OCI-M1 (cell line): ENCODE data around the gene GARNL3.

ENCODE experiments used
- DNase-seq: peaks from one replicate; lab custom pipeline; 2025; lab: John Stamatoyannopoulos, UW

GARNL3 gene

DNA sequence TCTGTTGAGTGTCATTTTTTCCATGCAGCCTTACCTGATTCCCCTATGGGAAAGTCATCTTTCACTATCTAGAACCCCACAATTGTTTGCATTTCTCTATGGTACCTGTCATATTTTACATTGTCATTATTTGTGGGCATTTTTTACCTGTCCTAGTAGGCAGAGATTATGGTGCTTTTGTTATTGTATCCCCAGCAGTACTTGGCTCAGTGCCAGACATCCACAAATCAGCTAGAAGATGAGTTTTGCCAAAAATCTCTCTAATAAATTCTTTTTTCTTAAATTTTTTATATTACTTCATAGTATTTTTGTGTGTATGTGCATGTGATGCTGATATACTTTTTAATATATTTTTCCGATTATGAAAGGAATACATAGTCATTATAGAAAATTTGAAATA lies 13.2 kb downstream of the GARNL3 start:
- no peak for DNase-seq

DNA sequence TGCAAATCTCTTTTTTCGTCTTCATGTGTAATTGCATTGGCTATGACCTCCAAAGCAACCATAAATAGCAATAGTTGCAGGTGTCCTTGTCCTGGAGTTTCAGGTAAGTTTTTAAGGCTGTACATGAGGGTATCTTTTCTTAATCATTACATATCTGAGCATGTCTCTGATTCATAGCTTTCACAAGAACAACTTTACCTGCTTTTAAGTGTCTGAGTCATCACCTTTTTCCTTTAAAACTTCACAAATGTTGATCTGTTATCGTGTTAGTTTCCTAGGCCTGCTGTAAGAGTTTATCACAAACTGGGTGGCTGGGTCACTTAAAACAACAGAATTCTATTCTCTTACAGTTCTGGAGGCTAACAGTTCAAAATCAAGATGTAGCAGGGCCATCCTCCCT lies 13.8 kb downstream of the GARNL3 start:
- DNase-seq = no peak

DNA sequence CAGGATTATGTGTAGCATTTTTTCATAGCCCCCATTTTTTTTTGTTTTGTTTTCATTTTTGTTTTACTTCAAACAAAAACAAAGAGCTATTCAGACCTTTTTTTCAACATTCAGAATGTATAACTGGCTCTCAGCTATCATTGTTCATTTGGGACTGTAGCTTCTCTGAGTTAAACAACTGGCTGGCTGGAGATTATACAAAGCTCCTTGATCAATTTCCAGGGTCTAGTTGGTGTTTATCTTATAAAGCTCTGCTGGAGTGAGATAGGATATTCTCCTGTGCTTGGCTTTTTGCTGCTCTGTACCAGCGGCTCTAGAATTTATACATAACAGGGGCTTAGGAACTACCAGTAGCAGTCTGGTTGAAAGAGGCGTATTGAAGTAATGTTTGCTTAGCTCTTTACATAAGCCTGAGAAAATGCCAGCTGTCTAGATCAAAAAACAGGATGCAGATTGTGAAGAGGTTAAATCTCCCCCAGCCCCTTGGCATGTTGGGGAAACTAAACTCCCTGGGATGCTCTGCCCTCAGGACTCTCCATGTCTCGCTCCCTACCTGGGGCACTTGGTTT lies 15.2 kb downstream of the GARNL3 start:
- DNase-seq = no peak

DNA sequence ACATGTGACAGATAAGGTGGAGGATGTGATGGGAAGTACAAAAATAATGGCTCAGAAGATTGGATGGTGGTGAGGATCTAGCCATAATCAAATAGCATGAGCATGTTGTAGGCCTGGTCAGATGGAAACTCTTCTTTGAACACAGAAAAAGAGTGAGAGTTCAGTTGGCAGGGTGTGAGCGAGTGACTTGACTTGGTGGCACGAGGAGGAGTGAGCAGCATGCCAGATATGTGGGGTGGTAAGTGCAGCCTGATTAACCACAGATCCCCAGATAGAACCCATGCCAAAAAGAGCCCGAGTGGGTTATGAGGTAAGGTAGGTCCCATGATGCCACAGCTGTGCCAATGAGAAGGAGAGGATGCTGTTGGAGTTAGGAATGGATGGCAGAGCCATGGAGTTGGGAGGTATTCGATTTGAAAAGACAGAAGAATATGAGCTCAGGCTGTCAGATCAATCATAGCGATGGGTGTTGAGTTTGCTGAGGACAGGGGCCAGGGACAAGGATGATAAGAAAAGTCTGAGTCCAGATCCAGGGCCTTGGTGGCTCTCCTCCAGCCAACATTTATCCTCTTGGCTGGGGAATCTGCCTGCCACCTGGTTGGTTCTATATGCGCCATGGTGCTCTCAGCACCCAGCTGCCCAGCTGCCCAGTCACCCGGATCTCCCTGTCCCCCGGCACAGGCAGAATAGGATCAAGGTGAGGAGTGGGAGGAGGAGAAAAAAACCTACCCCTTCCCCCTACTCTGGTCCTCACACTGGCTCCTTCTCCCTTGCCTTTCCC lies 16.5 kb downstream of the GARNL3 start:
- DNase-seq = no peak

DNA sequence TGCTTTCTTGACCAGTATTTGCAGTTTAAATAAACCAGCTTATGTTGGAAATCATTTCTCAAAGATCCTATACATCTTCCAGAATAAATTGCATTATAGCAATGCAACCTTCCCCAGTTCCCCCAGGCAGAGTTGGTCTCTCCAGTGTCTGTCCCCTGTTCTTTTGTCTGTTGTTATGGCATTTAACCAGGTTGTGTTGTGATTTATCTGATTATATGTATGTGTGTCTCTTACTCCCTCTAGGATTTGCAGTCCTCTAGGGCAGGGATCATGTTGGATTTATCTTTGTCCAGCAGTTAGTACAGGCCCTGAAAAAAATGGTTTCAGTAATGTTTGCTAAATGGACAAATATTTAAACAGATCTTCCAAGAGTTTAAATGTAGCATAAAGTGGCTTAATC lies 17.3 kb downstream of the GARNL3 start:
- DNase-seq = no peak

DNA sequence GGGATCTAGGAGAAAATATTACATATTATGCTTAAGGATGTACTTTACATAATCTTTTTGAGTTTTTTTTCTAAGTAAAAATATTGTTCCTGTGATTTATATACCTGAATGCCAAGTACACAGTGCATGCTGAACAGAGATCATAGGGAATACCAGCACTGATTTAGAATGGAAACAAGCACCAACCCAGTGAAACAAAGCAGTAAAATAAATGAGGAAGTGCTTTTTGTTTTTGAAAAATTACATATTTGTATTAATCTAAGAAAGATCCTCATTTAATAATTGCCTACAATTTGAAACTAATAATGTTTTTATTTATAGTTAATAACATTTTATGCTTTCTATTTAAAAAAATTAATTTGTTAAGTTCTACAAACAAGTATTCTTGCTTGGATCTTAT lies 18.0 kb downstream of the GARNL3 start:
- DNase-seq = no peak

DNA sequence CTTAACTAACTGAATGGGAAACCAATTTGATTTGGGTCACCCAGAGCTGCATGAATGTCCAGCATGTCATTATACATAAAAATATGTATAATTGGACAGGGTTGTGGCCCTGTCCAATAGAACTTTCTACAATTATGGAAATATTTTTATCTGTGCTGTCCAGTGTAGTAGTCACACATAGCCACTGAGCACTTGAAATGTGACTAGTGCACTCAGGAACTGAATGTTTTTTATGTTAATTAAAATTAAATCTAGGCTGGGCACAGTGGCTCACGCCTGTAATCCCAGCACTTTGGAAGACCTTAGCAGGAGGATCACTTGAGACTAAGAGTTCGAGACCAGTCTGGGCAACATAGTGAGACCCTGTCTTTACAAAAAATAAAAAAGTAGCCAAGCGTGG lies 18.6 kb downstream of the GARNL3 start:
- no peak for DNase-seq

DNA sequence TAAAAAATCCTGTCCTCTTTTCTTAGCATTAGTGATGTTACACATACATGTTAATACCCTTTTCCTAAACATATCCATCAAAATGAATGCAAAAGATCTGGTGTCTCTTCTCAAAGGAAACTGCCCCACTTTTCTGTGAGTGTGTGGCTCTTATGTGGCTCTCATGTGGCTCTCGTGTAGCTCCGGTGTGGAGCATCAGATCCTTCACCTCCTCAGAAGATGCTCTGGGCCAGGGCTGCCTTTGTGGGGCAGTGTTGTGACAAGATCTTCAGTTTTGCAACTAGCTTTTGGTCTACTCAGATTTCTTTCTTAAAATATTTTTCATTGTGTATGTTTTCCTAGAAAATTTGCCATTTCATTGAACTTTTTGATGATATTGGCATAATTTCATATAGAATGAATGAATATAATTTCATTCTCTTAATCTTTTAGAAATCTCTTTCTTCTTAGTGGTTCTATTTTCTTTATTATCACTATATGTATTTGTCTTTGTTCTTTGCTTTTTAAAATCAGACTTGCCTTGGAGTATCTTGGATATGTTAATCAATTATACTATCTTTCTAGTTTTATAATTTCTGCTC lies 19.4 kb downstream of the GARNL3 start:
- peak; percentile 5 for DNase-seq

DNA sequence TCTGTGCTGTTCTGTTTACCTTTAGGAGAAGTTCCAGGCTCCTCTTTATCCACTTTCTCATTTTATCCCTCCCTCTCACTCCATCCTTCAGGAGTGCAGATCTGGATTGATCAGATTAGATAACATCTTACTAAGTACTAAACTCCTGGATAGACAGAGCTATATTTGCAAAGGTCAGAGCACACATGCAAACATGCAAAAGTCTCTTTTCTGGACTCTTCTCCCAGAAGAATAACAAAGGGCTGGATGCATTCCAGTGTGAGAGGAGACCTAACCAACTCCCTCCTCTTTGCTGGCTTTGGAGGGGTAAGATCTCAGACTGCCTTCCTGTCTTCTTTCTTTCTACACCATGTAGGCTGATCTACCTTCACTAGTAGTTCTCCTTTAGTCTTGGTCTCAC lies 21.4 kb downstream of the GARNL3 start:
- no peak for DNase-seq

DNA sequence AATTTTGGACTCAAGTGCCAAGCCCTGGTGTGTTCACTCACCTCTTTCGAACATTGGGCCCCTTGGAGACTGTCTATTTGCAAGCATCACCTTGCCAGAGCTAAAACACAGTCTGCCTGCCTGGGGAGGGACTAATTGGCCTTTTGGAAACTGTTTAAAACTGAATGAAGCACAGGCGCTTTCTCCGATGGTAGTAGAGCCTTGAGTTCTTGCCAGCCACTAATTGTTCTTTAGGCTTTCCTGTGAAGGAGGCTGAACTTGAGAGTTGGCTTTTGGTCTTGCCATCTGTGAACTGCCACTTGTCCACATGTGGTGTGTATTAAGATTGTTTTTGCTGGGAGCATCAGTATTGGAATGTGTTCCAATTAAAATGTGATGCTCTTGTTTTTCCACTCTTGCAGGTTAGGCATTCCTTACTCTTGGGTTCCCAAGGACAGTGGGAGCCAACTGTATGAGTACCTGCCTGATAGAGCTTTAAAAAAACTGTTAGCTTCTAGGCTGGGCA lies 26.0 kb downstream of the GARNL3 start:
- DNase-seq = no peak

DNA sequence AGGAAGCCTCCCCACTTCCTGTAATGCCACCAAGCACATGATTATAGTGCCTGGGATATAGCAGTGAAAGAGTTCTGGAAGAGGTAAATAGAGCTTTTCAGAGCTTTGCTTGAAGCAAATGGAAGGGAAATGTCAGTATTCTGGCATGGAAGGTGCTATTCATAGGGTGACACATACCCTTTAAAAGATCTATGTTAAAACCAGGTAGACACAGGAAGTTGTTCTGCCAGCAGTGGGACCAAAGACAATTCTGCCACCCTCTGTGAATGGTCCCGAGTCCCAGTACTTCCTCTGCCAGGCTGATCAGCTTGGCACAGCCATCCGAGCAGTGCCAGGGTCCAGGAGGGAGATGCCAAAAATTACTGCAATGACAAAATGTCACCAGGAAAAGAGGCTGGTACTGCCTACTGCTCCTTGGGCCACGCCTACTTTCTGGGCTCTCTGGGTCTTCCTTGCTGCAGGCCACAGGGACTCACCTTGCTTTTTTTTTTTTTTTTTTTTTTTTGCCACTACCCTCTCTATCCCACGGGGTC lies 26.7 kb downstream of the GARNL3 start:
- no peak for DNase-seq

DNA sequence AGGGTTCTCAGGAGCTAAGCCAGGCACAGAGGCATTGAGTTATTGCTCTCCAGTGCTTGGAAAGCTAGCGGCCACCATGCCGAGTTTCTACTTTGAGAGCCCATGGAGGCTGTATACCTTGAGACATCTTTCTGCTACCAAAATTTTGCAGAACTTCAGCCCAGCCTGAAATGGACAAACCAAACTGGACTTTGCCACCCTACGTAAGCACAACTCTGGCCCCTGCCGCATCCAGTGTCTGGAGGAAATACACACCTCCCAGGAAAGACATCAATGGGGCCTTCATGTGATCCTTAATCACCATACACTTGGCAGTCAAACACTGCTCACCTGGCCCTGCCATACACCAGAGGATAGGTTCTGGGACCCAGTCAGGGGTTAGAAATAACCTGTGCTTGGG lies 27.8 kb downstream of the GARNL3 start:
- DNase-seq = no peak

DNA sequence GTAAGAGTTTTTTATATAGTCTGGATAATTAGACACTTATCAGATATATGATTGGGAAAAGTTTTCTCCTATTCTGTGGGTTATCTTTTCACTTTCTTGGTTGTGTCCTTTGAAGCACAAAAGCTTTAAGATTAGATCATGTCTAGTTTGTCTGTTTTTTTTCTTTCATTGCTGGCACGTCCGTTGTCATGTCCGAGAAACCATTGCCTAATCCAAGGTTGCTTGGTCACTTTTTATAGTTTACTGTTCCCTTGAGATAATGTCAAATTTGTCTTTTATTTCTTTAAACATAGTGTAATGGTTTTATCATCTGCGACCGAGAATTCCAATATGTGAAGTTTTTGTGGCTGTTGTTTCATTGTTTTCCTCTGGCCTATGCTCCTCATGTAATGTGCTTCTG lies 28.8 kb downstream of the GARNL3 start:
- peak; percentile 13 for DNase-seq

DNA sequence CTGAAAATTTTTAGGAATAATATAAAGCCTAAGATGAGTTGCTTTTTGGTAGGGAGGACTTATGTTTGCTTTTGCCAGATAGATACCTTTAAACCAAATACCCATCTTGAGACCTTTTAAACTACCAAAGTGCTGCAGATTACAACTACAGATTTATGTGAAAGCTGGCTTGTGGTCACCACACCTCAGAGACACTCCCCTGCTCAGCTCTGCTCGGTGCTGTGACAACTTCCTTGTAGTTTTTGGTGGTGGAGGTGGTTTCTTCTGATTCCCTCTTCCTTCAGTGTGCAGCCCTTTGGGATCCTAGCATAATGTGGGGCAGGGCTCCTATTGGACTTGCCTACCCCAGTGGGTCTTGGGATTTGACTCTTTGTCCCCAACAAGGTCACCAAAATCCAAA lies 29.2 kb downstream of the GARNL3 start:
- no peak for DNase-seq

DNA sequence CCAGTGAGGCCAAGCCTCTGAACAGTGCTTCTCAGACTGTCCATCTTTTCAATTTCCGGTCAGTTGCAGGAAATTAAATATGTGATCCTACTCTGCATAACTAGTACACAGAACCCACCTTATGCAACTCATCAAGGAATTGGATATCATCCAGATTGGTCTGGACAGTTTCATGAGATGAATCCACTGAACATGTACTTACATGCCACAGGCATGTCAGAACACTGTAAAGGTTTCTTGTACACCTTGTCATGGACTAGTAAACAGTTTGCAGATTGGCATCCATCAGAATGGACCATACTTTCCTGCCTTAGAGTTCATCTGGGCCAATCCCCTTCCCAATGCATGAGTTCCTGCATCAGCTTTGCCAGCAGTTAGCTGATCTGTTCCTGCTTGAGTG lies 30.4 kb downstream of the GARNL3 start:
- no peak for DNase-seq

DNA sequence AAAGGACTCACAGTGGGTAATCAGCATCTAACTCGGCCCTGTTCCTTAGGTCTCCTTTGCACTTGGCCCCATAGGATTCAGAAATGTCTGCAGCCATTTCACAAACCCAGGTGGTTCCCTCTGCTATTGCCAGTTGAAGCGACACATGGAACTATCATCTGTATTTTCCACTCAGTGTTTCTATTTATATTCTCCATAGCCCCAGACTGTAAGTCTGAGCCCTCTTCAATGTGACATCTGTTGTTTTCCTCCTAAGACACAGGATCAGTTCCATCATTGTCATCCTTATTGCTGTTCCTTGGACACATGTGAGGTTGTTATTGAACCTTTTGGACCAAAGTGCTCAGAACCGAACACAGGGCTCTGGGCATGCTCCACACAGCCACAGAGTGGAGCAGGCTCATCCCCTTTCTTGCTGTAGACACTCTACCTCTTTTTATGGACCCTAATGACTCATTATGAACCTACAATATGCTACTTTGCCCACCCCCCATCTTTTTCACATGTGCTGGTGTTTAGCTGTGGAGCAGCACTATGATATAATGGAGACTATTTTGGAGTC lies 36.4 kb downstream of the GARNL3 start:
- DNase-seq = no peak

DNA sequence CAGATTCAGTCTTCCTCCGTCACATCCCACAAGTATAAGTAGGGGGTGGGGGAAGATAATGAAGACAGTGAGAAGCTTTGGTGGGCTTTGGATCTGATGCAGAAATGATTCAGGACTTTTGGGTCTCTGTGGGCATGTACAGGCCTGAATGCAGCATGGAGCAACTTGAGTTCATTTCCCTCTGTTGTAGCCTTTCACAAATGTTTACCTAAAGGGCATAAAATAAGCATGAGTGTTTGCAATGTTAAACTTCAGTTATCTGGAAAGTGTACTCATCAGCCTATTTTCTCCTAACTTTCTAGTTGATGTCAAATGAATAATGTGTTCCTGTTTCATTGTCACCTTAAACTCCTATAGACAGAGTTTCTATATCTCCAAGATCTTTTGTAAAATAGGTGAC lies 39.3 kb downstream of the GARNL3 start:
- DNase-seq = no peak

DNA sequence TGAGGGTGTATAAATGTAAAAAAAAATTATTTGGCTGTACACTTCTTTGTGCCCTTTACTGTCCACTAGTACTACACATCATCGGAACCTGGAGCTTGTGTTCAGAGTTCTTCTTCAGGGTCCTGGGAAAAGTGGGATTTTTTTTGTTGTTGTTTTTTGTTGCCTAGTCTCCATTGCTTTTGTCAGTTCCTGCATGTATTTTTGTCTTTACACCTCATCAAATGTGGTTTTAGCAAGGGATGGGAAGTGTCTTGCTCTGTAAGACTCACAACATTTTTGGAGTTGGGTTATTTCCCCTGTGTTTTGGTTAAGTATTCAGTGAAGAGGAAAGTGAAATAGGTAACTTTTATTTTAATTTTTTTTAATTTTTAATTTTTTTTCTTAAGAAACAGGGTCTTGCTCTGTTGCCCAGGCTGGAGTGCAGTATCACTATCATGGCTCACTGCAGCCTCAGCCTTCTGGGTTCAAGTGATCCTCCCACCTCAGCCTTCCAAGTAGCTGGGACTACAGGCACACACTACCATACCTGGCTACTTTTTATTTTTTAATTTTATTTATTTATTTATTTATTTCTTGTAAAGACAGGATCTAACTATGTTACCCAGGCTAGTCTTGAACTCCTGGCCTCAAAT lies 40.7 kb downstream of the GARNL3 start:
- DNase-seq = no peak

DNA sequence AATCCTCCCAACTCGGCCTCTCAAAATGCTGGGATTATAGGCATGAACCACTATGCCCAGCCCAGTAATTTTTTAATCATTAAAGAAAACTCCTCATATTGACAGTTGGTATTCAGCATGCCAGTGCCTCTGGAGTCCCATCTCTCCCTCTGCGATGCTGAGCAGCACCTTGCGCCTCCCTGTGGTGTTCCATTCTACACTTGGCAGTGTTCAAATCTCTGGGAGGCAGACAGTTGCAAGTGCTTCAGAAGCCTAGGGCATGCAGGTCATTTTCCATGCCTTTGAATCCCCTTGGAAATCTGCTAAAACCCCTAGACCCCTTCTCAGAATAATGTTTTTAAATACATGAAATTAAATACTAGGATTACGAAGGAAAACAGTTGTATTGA lies 41.3 kb downstream of the GARNL3 start:
- DNase-seq = no peak

DNA sequence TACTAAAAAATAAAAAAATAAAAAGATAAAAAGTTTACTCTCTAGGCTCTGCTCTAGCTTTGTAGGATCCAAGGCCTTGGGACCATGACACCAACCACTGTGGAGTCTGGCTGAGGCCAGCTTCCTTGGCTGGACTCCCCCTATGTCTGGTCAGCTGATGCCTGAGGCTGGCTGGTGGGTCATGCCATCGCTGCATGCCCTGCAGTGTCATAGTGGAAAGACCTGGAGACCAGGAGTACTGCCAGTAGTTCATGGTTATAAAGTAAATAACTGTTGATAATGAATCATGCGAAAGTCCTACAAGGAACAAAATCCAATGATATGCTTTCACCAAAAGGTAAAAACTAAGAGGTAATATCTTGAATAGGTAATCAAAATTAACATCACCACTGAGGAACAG lies 43.2 kb downstream of the GARNL3 start:
- no peak for DNase-seq

DNA sequence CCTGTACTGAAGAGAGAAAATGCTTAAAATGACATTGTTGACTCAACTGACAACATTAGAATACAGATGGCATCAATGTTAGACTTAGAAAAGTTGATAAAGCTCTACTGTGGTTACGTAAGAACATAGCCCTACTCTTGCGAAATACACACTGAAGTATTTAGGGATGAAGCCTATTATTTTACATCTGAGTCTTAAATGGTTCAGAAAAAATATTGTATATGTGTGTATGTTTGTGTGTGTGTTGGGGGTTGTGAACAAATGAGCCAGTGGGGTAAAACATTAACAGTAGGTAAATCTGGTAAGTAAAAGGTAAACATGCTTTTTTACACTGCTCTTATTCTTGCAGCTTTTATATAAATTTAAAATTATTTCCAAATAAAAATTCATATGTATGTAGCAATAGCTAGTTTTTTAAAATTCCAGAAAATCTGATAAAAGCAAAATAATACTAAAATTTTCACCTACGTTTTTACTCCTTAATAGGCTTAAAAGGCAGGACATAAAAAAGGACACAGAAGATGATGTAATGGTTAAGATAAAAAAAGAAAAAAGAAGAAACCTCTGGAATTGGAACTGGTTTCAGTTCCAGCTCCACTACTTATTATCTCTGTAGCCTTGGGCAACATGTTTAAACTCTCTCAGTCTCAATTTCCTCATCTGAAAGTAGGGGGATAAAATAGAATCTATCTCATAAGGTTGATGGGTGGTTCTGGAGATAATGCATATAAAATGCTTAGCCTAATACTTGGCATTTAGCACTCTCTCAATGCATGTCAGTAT lies 44.3 kb downstream of the GARNL3 start:
- peak; percentile 75 for DNase-seq

DNA sequence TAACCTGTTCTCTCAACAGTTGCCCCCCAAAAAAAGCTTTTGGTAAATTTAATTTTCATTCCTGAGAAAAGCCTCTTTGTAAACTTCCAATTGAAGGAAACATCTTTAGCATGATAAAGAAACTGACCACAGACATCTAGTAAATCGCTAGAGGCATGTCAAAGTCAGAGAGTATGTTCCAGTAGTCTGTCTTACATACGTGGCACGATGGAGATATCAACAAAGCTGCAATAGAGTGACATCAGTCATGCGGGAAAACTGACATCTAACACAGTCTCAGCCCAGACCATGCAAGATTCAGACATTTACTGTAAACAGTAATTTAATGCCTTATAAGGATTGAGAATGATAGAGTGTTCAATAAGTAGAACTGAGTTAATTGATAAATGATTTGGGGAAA lies 45.1 kb downstream of the GARNL3 start:
- DNase-seq = peak; percentile 18
